GDM1 (cell line): ENCODE measurements around the gene FCGR3A.
"Not testable (repeated sequence)": the region's sequence is repeated elsewhere in the genome, so short reads cannot be mapped to it uniquely, and the experiment has no call there.

Experiments
- DNase-seq: peaks from one replicate; lab custom pipeline; 2025; lab: John Stamatoyannopoulos, UW

FCGR3A gene

DNA sequence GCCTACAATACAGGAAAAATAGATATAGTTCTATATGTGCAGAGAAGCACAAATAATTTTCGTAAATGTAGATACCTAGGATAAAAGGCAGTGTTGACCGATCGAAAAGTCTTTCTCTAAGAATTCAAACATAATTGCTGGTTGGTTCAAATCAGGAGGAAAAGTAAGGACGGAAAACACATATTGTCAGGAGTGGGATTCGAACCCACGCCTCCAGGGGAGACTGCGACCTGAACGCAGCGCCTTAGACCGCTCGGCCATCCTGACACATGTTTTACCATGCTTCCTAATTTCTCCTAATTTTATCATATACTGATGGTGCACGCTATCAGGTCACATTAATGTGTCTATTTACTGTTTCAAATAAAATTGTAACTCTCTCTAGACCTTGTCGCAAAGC lies 19.5 kb downstream of the FCGR3A start:
- peak; percentile 64 for DNase-seq

DNA sequence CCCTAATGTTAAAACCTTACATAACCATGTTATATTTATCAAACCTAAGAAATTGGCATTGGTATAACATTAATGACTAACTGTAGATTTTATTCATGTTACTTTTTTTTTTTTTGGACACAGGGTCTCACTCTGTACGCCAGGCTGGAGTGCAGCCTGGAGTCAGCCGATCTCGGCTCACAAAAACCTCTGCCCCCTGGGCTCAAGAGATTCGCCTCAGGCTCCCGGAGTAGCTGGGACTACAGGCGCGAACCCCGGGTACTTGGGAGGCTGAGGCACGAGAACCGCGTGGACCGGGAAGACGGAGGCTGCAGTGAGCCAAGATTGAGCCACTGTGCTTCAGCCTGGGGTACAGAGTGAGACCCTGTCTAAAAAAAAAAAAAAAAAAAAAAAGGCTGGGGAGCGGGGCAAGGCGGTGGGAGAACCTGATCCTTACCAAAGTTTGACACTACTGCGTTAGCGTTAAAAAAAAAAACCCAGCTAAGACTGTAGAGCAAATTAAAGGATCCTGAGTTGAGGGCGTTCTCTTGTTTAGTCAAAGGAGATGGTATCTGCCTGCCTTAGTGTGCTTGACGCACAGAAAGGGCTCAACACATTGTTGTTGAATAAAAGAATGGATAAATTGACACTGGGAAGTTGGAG lies 20.0 kb downstream of the FCGR3A start:
- DNase-seq, result not testable (repeated sequence)

DNA sequence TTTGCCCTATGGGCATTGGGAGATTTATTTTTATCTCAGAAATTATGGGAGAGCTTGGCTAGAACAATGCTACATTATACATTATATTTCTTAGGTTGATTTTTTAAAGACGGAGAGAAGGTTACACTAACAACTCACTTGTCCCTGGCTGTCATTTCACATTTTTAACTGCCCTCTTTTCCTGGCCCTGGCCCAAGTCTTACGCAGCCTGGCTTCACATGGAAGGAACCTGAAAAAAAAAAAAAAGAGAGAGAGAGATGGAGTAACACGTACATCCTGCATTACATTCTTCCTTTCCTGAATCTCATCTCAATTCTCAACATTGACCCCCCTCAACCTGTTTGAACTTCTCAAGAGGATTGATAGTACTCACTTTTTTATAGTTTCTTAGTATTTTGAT lies 21.1 kb downstream of the FCGR3A start:
- not testable (repeated sequence) for DNase-seq

DNA sequence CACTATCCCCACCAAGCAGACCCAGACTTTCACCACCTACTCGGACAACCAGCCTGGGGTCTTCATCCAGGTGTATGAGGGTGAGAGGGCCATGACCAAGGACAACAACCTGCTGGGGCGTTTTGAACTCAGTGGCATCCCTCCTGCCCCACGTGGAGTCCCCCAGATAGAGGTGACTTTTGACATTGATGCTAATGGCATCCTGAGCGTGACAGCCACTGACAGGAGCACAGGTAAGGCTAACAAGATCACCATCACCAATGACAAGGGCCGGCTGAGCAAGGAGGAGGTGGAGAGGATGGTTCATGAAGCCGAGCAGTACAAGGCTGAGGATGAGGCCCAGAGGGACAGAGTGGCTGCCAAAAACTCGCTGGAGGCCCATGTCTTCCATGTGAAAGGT lies 23.7 kb downstream of the FCGR3A start:
- DNase-seq, result not testable (repeated sequence)

DNA sequence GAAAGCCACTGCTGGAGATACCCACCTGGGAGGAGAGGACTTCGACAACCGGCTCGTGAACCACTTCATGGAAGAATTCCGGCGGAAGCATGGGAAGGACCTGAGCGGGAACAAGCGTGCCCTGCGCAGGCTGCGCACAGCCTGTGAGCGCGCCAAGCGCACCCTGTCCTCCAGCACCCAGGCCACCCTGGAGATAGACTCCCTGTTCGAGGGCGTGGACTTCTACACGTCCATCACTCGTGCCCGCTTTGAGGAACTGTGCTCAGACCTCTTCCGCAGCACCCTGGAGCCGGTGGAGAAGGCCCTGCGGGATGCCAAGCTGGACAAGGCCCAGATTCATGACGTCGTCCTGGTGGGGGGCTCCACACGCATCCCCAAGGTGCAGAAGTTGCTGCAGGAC lies 24.3 kb downstream of the FCGR3A start:
- not testable (repeated sequence) for DNase-seq

DNA sequence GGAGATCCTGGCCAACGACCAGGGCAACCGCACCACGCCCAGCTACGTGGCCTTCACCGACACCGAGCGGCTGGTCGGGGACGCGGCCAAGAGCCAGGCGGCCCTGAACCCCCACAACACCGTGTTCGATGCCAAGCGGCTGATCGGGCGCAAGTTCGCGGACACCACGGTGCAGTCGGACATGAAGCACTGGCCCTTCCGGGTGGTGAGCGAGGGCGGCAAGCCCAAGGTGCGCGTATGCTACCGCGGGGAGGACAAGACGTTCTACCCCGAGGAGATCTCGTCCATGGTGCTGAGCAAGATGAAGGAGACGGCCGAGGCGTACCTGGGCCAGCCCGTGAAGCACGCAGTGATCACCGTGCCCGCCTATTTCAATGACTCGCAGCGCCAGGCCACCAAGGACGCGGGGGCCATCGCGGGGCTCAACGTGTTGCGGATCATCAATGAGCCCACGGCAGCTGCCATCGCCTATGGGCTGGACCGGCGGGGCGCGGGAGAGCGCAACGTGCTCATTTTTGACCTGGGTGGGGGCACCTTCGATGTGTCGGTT lies 24.8 kb downstream of the FCGR3A start:
- DNase-seq, result not testable (repeated sequence)

DNA sequence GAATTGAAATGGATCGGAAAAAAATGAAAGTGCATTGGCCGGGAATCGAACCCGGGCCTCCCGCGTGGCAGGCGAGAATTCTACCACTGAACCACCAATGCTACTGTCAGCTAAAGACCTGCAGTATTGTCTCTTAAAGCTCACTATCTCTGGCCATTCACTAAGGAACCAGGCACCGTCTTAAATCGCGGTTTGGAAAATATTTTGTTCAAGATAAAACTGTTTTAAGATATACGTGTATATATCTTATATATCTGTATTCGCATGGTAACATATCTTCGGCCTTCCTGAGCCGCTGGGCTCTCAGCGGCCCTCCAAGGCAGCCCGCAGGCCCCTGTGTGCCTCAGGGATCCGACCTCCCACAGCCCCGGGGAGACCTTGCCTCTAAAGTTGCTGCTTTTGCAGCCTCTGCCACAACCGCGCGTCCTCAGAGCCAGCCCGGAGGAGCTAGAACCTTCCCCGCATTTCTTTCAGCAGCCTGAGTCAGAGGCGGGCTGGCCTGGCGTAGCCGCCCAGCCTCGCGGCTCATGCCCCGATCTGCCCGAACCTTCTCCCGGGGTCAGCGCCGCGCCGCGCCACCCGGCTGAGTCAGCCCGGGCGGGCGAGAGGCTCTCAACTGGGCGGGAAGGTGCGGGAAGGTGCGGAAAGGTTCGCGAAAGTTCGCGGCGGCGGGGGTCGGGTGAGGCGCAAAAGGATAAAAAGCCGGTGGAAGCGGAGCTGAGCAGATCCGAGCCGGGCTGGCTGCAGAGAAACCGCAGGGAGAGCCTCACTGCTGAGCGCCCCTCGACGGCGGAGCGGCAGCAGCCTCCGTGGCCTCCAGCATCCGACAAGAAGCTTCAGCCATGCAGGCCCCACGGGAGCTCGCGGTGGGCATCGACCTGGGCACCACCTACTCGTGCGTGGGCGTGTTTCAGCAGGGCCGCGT lies 25.5 kb downstream of the FCGR3A start, which contains the start of gene HSPA6:
Gene HSPA6, plus strand, starts transcription at position 724 of the 925 bp plus-strand sequence. Its CDS starts 119 bp downstream, at position 843.
- DNase-seq, result peak; percentile 59

DNA sequence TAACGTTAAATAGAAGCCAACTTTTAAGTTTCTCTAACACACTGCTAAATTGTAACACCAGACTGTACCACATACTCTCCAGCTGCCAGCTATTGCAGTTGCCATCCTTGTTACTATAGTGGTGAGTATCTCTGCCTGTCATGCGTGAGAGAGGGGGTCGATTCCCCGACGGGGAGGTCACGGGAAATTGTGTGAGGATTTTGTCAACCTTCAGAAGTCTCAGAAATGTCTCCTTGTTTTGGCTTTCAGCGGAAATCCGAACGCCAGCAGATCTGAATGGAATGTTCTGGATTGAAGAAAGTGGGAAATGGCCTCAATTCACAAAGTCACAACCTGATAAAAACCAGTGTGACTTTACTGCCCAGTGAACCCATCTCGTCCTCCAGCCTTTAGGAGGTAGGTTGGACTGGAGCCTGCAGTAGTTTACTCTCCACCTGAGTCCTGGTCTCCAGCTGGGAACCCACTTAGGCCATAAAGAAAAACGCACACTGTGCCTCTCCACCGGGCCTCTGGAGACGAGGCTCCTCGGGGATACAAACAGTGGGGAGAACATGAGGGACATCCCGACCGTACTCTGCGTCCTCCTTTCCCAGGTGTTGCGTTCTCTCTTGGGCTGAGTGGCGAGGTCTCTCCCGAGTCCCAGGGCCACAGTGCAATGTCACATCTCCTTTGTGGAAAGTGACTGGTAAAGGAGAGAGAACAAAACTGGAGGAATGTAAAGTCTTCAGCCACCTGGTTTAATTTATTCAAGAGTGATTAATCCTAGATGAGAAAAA lies 26.4 kb downstream of the FCGR3A start:
- DNase-seq, result not testable (repeated sequence)

DNA sequence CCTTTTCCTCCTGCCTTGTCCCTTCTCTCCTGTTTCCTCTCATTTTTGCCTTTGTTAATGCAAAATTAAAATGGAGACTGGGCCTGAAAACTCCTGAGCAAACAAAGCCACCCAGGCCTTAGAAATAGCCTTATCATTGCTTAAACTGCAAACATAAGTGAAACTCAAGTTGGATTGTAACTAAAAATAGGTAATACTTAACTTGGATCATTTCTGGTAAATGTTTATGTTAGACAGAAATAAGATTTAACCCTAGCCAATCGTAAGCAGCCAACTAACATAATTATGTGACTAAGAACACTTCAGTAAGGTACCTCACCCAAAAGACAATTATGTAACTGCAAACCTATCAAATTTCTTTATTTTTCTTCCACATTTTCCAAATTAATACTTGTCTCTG lies 35.7 kb downstream of the FCGR3A start:
- not testable (repeated sequence) for DNase-seq

DNA sequence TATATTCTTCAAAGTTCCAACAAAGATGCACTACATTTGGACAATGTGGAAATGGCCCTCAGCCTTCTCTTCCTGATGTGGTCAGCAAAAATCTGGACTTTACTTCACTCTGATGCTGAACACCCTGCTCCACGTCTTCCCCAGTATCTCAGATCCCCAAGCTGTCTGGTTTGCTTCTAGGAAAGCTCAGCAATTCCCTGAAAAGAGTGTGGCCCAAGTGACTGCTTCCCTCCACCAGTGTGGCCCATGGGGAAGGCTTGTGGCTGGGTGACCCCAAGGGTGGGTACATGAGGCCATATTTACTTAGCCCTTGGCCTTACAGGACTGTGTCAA lies 36.2 kb downstream of the FCGR3A start:
- DNase-seq, result not testable (repeated sequence)

DNA sequence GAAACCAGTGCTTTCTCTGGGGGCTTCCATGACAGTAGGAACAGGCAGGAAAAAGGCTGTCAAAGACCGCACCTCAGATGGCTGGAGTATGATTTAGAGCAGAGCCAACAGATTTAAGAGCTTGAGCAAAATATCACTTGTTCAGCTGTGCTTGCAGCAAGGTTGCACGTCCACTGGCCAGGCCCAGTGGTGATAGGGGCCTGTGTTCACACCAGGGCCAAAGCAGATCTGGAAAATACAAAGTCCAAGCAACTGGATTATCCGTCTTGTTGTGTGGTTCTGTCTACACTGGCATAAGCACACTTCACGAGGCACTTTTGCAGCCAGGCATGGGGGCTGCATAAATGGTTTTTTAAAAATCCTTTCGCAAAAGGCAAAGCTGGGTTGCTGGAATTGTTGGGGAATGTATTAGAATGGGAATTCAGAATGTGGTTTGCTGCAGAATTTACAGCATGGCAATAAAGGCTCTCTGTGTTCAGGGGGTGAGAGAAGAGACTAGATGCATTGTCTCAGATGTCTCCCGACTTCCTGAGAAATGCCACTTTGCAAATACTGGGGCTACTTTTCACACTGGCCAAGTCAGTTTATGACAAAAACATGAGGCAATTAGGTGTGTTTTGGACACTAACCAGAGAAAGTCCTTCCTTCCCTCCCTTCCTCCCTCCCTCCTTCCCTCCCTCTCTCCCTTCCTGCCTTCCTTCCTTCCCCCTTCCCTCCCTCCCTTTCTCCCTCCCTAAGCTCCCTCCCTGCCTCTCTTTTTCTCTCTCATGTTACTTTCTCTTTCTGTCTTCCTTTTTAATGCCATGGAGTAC lies 36.8 kb downstream of the FCGR3A start:
- DNase-seq, result not testable (repeated sequence)

DNA sequence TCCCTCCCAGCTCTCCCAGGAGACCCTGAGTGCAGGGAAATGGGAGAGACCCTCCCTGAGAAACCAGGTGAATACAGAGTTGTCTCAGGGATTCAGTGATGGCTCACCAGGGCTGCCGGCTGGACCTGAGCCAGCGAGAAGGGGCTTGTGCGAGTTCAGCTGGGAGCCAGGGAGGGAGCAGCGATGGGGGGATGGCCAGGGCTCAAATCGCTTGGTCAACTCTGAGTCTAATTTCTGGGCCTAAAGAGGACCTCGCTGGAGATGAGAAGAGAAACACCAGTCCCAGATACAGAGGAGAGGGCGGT lies 37.9 kb downstream of the FCGR3A start:
- no peak for DNase-seq

DNA sequence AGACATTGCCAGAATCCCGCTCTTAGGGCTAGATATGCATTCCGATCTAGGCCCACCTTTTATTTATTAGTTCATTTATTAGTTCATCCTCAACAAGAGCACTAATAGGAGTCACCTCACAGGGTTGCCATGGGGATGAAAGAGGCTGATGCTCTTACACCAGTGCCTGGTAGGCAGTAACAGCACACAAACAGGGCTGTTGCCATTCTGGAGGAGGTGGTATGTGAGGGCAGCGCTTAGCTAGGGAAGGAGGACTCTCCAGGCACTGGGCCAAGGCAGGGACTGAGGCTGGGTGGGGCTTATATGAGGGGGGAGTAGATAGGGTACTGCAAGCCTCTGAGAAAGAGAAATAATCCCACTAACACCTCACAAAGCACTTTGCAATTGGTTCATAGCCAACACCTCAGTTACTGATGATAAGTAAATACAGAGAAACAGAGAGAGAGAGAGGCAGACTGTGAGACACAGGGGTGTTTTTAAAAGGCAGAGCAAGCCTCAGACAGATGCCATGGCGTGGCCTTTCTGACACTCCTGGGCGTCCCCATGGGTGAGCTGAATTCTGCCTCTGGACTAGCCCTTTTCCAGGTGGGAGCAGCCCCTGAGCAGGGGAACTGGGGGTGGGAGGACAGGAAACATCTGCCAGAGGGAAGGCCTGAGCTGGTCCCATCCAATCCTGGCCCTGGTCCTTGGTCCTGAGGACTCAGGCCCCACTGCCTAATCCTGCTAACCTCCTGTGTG lies 38.4 kb downstream of the FCGR3A start:
- DNase-seq, result no peak

DNA sequence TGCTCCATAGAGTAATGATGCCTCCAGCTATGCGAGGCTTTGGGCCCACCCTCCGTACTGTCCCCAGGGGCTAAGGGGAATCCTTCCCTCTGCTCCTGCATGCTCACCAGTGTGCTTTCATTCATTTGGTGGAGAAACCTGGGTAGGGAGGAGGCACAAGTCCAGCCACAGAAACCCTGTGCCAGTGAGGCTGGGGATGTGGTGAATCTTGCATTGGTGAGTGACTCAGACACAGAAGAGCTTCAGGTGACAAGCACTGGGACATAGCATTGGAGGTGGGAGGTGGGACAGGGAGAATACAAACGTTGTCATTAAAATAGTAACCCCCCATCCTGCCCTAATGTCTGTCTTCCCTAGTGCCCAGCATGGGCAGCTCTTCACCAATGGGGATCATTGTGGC lies 39.1 kb downstream of the FCGR3A start:
- no peak for DNase-seq

DNA sequence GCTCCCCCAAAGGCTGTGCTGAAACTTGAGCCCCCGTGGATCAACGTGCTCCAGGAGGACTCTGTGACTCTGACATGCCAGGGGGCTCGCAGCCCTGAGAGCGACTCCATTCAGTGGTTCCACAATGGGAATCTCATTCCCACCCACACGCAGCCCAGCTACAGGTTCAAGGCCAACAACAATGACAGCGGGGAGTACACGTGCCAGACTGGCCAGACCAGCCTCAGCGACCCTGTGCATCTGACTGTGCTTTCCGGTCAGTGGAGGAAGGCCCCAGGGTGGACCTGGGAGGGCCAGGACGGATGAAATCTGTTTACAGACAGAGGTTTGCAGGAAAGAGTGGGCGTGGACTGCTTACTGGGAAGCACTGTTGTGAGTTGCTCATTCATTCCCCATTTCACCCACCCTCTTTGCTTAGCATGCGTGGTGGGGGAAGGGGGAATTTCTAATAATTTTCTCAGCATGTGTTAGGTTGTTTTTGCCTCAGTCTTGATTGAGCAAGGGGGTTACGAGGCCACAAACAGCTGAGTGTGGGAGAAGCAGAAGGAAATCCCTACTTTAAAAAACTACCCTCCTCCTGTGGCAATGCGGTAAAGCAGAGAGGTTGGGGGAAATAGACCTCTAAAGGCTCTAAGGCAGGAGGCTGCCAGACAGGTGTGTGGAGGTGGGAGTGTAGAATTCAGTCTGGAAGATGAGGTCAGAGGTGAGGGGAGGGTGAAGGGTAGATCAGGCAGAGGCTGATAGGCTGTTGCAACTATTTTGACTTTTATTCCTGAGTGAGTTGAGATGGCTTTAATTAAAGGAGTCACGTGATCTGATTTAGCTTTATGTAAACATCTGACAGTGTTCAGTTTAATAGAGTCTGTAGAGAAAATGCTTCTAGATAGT lies 43.0 kb downstream of the FCGR3A start:
- no peak for DNase-seq

DNA sequence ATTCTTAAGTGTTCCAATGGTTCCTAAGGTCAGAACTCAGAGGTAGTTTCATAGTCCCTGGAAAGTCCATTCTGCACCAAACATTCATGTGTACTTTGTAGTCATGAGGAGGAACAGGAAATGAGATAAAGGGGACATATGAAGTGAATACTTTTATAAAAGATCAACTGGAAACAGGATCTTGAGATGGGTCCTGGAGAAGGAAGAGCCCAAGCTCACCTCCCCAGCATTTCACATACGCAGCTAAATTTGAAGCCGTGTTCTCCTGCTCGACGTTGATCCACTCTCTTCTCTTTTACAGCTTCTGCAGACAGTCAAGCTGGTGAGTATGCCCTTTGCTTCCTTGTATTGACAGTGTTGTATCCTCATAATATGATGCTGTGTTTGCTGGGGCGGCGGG lies 43.9 kb downstream of the FCGR3A start:
- no peak for DNase-seq

DNA sequence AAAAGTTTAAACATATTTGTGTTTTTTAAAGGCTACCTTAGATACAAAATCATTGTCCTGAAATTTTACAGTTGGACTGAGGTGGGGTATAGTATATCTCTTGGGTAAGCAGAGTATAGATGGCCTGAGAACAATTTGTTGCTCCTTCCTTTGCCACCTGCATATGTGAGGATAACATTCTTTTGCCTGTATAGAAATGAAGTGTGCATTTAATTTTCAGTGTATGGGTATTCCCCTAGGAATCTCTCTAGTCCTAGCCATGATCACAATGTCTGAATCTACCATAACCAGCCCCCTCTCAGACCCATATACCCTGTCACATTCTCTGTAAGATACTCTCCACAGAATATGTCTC lies 46.2 kb downstream of the FCGR3A start:
- DNase-seq, result no peak

DNA sequence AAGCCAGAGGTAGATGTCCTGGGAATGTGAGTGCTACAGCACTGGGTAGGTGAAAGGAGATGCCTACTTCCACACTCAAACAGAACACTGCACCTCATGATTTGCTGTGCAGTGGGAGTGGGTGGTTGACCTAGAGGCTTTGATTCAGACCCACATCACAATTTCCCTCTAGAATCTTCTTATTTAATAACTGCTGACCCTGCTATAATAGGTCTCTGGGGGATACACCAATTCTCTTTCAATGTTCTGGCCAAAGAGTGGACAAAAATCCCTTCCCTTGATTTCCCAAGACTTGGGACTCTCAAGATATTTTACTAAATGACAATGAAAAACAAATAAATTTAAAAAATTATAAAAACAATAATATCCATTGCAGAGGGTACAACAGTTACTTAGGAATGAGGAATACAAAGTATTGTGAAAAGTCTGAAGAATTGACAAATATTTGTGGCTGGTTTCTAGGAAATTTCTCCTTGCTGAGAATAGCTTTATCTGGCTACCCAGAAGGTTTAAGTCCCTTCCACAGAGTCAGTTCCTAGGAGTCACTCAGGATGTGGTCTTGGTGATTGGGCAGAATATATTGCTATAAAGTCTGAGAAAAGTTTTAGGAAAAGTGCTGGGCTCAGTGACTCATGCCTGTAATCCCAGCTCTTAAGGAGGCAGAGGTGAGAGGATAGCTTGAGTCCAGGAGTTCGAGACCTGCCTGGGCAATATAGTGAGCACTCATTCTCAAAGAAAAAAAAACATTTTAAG lies 46.8 kb downstream of the FCGR3A start:
- DNase-seq, result peak; percentile 15

DNA sequence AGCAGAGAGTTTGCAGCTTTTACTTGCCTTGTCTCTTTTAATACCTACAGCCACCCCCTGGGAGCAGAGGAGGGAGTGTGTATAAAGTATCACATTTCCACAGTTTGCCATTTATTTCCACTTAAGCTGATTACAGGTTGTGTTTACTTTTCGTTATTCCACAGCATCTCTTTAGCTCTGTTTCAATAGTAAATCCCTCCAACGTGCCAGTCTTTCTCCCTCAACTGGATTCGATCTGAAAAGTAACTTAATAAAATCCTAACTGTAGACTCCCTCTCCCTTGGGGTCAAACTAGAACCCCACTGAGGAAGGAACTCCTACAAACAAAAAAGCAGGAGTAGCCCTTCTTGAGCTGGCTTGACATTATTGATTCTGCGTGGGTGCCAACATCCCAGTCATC lies 47.4 kb downstream of the FCGR3A start:
- no peak for DNase-seq
